GM12874 (cell line): ENCODE data around the gene CUBN.

ENCODE experiments used
- CTCF ChIP-seq: IDR thresholded peaks from 2 replicates; pipeline ENCODE4 v1.5.1; 2011; ENCODE audit warnings: low read depth, mild to moderate bottlenecking, control low read depth, low read length, moderate library complexity; ENCODE audit not compliant: insufficient read depth

CUBN gene

GRCh38 chr10:17128261-17128660, 1.4 kb downstream of the CUBN start:
- no peak for TF ChIP-seq CTCF

- TF ChIP-seq CTCF = no peak
These were observed 3.3 kb downstream of the CUBN start for GRCh38 chr10:17126327-17126726.

- no peak for TF ChIP-seq CTCF
These were observed 4.3 kb downstream of the CUBN start for GRCh38 chr10:17125206-17125893.

DNA sequence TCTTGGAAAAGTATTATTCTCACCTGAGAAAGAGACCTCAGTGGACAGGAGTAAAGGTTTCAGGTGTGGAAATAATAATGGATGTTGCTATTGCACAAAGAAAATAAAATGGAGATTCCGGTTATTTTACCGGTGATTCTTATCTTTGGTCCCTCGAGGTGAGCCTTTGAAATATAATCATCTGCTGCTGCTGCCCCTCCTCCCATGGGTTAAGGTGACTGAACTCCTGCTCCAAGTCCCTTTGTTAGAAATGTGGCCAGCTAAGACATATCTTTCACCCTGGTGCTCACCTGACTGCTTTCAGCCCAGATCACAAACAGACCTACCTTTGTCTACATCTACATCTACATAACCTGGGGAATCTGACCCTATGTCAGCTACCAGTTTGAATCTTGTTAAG, 5.7 kb downstream of the CUBN start:
- no peak for TF ChIP-seq CTCF

DNA sequence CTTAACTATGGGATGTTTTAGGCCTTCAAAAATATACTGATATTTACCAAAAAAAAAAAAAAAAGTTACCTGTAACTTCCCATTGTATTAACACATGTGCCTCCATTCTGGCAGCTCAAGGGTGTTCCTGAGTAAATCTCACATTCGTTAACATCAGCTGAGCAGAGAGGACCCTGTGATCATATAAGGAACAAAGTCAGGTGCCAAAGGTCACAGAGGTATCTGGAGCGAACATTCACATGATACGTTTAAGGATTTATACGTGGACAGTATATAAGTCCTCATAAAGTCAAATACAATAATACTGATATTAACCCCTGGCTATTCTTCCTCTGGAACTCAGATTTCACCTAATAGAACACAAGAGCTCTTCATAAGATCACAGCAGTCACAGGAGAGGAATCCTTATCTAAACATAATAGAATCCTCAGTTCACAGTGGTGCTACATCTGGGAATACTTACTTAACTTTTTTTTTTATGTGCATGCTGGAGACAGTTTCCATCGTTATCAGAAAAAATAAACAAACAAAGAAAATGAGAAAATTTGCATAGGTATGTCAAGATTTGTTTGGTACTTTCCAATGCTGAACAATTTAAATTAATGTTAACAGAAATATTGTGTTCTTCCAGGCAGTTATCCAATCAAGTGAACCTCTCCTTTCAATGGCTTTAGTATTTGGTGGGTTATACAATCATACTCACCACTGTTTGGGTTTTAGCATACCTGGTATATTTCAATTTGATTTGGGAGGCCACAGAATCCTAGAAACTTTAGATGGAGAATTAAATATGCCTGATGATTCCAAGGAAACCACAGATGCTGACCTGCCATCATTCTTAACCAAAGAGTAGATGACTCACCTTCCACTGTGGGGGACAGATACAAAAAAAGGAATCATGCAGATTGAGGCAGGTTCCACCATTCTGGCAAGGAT, 6.6 kb downstream of the CUBN start:
- no peak for TF ChIP-seq CTCF

DNA sequence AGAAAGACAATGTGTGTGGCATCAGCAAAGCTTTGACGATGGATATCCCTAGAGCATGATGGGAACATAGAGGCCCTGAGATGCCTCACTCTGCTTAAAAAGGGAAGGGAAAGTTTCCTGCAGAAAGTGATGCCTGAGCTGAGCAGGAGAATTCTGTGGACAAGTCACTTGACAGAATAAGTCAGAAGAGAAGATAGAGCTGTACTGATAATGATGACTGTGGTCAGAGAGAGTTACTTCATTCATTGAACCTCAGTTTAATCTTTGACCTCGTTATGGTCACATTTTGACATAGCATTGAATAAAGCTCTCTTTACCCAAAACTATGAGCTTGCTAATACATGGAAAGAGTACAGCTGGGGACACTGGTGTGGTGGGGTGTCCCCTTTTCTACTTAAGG, 7.6 kb downstream of the CUBN start:
- TF ChIP-seq CTCF = no peak

DNA sequence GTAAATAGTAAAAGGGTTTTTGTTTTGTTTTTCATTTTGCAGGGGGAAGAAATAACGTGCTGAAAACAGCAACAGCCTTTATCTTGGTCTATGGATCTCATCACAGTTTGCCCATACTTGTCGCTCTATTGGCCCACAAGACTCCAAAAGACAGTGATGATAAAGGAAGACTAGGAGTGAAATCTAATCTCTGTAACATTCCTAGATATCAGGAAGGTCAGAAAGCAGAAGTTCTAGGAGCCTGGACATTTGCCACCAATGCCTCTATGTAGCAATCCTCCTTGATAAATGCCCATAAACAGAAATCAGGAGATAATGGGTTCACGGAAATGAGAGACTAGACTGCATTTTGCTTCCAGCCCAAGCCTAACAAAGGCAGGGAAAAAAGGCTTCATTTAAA, 8.9 kb downstream of the CUBN start:
- no peak for TF ChIP-seq CTCF
